Limb (tissue), 2 donors: ENCODE measurements around the gene MYH8.

Experiments used
- DNase-seq, 2 donors: peaks; one replicate each; pipeline ENCODE4 v3.0.0-alpha.2; 2016; ENCODE audit errors: extremely low spot score in 2 of 2

The MYH8 gene

DNA sequence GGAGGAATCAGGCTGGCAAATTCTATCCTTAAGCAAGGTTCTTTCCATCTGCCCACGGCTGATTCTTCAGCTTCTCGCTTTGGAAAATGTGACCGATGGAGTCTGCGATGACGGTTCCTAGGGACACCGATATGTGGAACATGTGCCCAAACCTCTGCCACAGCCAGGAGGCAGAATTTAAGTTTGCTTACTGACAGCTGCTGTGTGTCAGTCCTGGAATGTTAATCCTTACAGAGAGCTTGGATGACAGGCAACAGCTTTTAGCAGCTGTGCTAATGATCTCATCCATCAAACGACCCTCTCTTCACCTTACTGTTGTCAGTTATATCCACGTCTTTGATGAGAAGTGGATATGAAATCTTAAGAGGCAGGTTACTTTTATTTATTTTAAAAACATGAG lies 37.6 kb downstream of the MYH8 start:
- DNase-seq = peak; percentile 42 to 86

GRCh38 chr17:10380631-10381408 lies 40.9 kb downstream of the MYH8 start:
- DNase-seq = peak in 1 of 2 donors; percentile 9

DNA sequence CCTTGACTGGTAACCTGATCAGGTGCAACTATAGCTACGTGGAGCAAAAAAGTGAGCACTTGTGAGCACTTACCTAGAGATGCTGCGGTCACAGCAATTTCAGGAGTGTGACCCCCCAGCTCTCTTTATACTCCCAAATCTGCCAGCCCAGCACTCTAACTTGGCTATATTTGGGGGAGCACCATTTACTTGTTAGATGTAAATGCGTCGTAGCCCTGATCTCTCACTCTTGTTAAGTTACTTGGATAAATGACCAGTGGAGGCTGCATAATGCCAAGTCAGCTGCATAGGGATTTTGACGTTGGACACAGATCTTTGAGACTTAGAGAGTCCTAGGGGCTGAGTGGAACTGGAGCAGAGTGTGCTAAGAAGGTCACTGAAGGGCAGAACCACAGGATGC lies 48.8 kb downstream of the MYH8 start, which contains the start of gene MYH13:
TSS of gene MYH13 (minus strand) at position 101 of the 400 bp plus-strand sequence. CDS start 8,476 bp downstream, outside the sequence.
- no peak for DNase-seq

DNA sequence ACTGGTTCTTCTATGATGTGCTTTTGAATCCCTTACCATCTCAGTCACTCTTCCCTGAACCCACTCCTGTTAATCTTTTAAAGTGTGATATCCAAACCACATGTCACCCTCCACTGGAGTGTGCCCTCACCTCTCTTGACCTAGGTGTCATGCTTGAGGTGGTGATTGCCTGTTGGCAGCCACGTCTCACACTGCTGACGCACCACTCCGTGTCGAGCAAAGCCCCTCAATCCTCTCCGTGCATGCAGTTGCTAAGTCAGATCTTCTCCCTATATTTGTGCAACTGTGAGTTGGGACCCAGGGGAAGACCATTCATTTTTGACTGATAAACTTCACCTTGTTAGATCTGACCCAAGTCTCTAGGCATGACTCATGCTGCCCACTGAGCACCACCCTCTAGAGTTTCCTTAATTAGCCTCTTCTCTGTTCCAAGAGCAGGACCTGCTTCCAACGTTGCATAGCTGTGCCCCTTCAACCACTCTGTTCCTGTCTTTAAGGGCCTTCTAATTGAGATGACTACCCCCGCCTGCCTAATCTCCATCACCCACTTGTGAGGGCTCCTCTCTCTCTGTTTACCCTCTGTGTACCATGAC lies 51.6 kb downstream of the MYH8 start:
- DNase-seq = no peak

GRCh38 chr17:10369239-10369638 lies 52.5 kb downstream of the MYH8 start:
- DNase-seq = no peak

DNA sequence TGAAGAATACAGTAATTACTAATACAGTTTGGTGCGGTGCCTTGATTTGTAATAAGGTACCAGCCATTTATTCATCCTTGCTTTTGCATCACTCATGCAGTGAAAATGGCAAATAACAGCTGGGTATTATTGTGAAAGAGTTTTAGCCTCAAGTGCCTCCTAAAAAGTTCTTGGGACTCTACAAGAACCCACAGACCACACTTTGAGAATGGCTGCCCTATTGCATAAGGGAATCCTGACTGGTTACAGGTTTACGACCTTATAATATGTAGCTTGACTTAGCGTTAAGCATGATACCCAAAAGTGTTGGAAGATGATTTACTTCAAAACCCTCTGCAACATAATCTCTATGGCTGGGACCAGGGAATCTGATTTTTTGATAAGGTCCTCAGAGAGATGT lies 53.2 kb downstream of the MYH8 start:
- DNase-seq = no peak

DNA sequence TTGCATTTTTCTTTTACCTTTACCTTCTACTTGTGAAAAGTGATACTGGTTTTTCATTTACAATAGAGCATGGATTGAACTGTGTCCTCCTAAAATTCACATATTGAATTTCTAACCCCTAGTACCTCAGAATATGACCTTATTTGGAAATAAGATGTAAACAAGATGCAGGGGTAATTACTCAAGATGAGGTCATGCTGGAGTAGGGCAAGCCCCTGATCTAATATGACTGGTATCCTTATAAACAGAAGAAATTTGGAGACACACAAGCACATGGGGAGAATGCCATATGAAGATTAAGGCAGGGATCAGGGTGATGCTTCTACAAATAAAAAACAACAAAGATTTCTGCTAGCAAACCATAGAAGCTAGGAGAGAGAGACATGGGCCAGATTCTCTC lies 61.2 kb downstream of the MYH8 start:
- DNase-seq = no peak

- no peak for DNase-seq
These were observed 64.0 kb downstream of the MYH8 start for GRCh38 chr17:10357768-10358167.

- DNase-seq = no peak
These were observed 67.1 kb downstream of the MYH8 start for GRCh38 chr17:10354651-10355050.

GRCh38 chr17:10352893-10353292 lies 68.9 kb downstream of the MYH8 start:
- no peak for DNase-seq

DNA sequence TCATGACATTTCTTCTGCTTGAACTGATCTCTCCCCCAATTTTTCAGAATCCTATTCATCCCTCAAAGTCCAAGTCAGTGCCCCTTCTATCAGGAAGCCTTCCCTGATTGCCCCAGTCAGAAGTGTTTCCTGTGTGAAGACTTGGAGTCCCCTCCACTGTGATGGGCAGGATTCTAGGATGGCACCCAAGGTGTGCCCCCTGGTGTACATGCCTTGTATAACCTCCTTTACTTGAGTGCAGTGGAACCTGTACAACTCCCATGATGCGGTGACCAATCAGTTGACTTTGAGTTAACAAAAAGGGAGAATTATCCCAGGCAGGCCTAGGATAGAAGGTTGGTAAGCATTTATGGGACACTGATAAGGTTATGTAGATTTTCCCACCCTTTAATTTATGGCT lies 72.3 kb downstream of the MYH8 start:
- no peak for DNase-seq

GRCh38 chr17:10344816-10345215 lies 76.9 kb downstream of the MYH8 start:
- DNase-seq = no peak
